HepG2 (cell line): ENCODE results near the gene NECAB2. TPM values are rescaled to one million over a fixed set of nuclear protein-coding genes. Genes with fewer than 3 reads are reported as not detected.

Source experiments
- ATAC-seq: fragments of 200-7000 bp; cut with Tn5 transposase; 3 replicates; pipeline ENCODE4 v1.9.1; 2020; ENCODE audit warnings: mild to moderate bottlenecking, moderate library complexity
- BruUV-seq: library from RNA; stranded (reverse); fragments of 400-500 nt; replicated peaks from 2 replicates; lab custom pipeline; 2021; lab: Mats Ljungman, UMichigan
- CTCF ChIA-PET: fragments of 300-600 bp; formaldehyde crosslinking; extraction: SDS; loops from one replicate; lab custom pipeline; 2021; ENCODE audit warnings: low total read pairs, inconsistent platforms, low intra/inter-chr PET ratio; lab: Yijun Ruan, JAX
- POLR2A ChIA-PET: fragments of 350-600 bp; sonication (Branson Sonifier 250); formaldehyde crosslinking; loops from one replicate; lab custom pipeline; 2020; ENCODE audit warnings: antibody characterized with exemption, inconsistent platforms; lab: Yijun Ruan, JAX
- DNase-seq: peaks from one replicate; pipeline ENCODE4 v3.0.0-alpha.2; 2015; ENCODE audit warnings: low spot score
- FAIRE-seq: peaks from 3 replicates; lab custom pipeline; 2011; peaks lifted over from hg19 to GRCh38; lab: Jason Lieb, UNC
- H2AFZ ChIP-seq: one replicate; pipeline ENCODE4 v1.6.1; 2011; ENCODE audit warnings: low read length, inconsistent platforms
- H3K27ac ChIP-seq: fragments of 300-600 bp; 3 replicates; pipeline ENCODE4 v1.8.0; 2011; ENCODE audit warnings: mixed run types, mild to moderate bottlenecking, mixed read lengths, low read length, inconsistent platforms; ENCODE audit not compliant: insufficient read depth; ENCODE audit errors: extremely low read length
- H3K27me3 ChIP-seq, 2 experiments: fragments of 200-600 bp in 1 of 2; 2 replicates in 1 of 2; 3 replicates in 1 of 2; pipeline versions ENCODE4 v1.6.0 to v1.8.0; 2011; ENCODE audit warnings: low read length in 2 of 2, mild to moderate bottlenecking in 2 of 2, moderate library complexity in 2 of 2, inconsistent platforms in 1 of 2; ENCODE audit not compliant: insufficient read depth in 2 of 2, control insufficient read depth in 1 of 2
- H3K36me3 ChIP-seq, 2 experiments: fragments of 200-600 bp in 1 of 2; replicated peaks in 1 of 2; 2 replicates in 1 of 2; 3 replicates in 1 of 2; pipeline versions ENCODE4 v1.5.1 to v1.8.0; 2011; ENCODE audit warnings: low read length in 2 of 2, inconsistent platforms in 1 of 2; ENCODE audit not compliant: insufficient read depth in 2 of 2, control insufficient read depth in 1 of 2
- H3K4me1 ChIP-seq: 2 replicates; pipeline ENCODE4 v1.5.1; 2012; ENCODE audit warnings: low read length, inconsistent platforms; ENCODE audit not compliant: insufficient read depth
- H3K4me2 ChIP-seq: 2 replicates; pipeline ENCODE4 v1.6.0; 2011; ENCODE audit warnings: low read depth, low read length, inconsistent platforms
- H3K4me3 ChIP-seq, 3 experiments: fragments of 200-600 bp in 1 of 3; sonication (generic), shearing (Covaris generic) in 1 of 3; replicated peaks in 1 of 3; 2 replicates each; pipeline ENCODE4 v1.5.1; 2011 to 2016; ENCODE audit warnings: low read length in 3 of 3, inconsistent platforms in 2 of 3, low read depth in 2 of 3, mild to moderate bottlenecking in 2 of 3, control low read depth in 1 of 3, mixed read lengths in 1 of 3; ENCODE audit not compliant: insufficient read depth in 1 of 3
- H3K79me2 ChIP-seq: one replicate; pipeline ENCODE4 v1.6.1; 2011; ENCODE audit warnings: low read length, inconsistent platforms; ENCODE audit not compliant: insufficient read depth
- H3K9ac ChIP-seq: 2 replicates; pipeline ENCODE4 v1.6.0; 2011; ENCODE audit warnings: mild to moderate bottlenecking, low read depth, low read length, inconsistent platforms; ENCODE audit not compliant: insufficient read depth
- H3K9me3 ChIP-seq: 2 replicates; pipeline ENCODE4 v1.5.1; 2012; ENCODE audit warnings: mild to moderate bottlenecking, low read length
- H4K20me1 ChIP-seq: 2 replicates; pipeline ENCODE4 v1.6.0; 2011; ENCODE audit warnings: inconsistent platforms, mild to moderate bottlenecking, low read length, moderate library complexity; ENCODE audit not compliant: insufficient read depth
- GATA4 ChIP-seq: sonication (generic); IDR thresholded peaks from 2 replicates; pipeline ENCODE4 v1.6.1; 2016; ENCODE audit warnings: antibody characterized with exemption, low read depth, borderline replicate concordance
- KAT7 ChIP-seq: IDR thresholded peaks from 2 replicates; pipeline ENCODE4 v1.6.1; 2018; ENCODE audit warnings: borderline replicate concordance, missing compliant biosample characterization
- NFKB2 ChIP-seq: sonication (generic); formaldehyde crosslinking; IDR thresholded peaks from 2 replicates; pipeline ENCODE4 v1.4.0; 2020; ENCODE audit warnings: missing genetic modification reagents, borderline replicate concordance
- TBL1XR1 ChIP-seq: fragments of 150-350 bp; IDR thresholded peaks from 2 replicates; pipeline ENCODE4 v1.6.1; 2014; ENCODE audit warnings: borderline replicate concordance, low read length; ENCODE audit not compliant: partially characterized antibody
- ZNF235 ChIP-seq: sonication (generic); formaldehyde crosslinking; IDR thresholded peaks from 2 replicates; pipeline ENCODE4 v1.8.1; 2023; ENCODE audit warnings: mild to moderate bottlenecking, missing genetic modification reagents, borderline replicate concordance
- ZNF530 ChIP-seq: sonication (generic); formaldehyde crosslinking; IDR thresholded peaks from 2 replicates; pipeline ENCODE4 v1.5.0; 2020; ENCODE audit warnings: low read depth, mild to moderate bottlenecking, missing genetic modification reagents
- whole genome bisulfite sequencing: methylation state at CpG from one replicate; pipeline ENCODE4 v1.1.6; 2017; ENCODE audit warnings: low lambda C conversion rate; 5-methylcytosine and 5-hydroxymethylcytosine counted together
- in situ Hi-C: cut with HindIII; loops from 2 replicates; pipeline ENCODE4 v1.10.0; 2017; ENCODE audit warnings: low pct_unique_long_range_greater_than_20kb; ENCODE audit not compliant: extremely low pct_ligation_motif_present
- intact Hi-C: fragments of 100-400 bp; cut with micrococcal nuclease; formaldehyde crosslinking; loops from one replicate; pipeline ENCODE4 v1.10.0; 2022; ENCODE audit not compliant: unreplicated experiment
- polyA plus RNA-seq, 8 experiments: library from polyadenylated mRNA; depleted of rRNA in 3 of 8; stranded (reverse) in 7 of 8; unstranded in 1 of 8; fragments of >200 nt; fragmentation: Illumina TruSeq in 4 of 8; extraction: Trizol in 4 of 8; gene quantifications; 2 replicates each; pipeline versions ENCODE4 v1.2.1 to v1.2.3, GENCODE V29; 2011 to 2016; ENCODE audit warnings: low read depth in 4 of 8, missing spikeins in 1 of 8, mixed read lengths in 1 of 8; ENCODE audit not compliant: insufficient read depth in 1 of 8
- total RNA-seq, 5 experiments: library from RNA; depleted of rRNA; stranded (reverse); fragments of >200 nt; fragmentation: Illumina TruSeq; extraction: Trizol; gene quantifications; 2 replicates each; pipeline ENCODE4 v1.2.3, GENCODE V29; 2016; ENCODE audit warnings: low read depth in 1 of 5
- TF ChIP-seq, protein P1 (sequence below): sonication (generic); formaldehyde crosslinking; IDR thresholded peaks from 2 replicates; pipeline ENCODE4 v1.4.0; 2020; ENCODE audit warnings: missing genetic modification reagents, borderline replicate concordance
- TF ChIP-seq, protein P2 (sequence below), 2 experiments: sonication (generic) in 1 of 2; formaldehyde crosslinking in 1 of 2; IDR thresholded peaks; 2 replicates each; pipeline versions ENCODE4 v1.4.0 to v1.6.1; 2018 to 2020; ENCODE audit warnings: missing genetic modification reagents in 2 of 2, borderline replicate concordance in 1 of 2, low read depth in 1 of 2, mild to moderate bottlenecking in 1 of 2, missing biosample characterization in 1 of 2
- TF ChIP-seq, protein P3 (sequence below): sonication (generic); formaldehyde crosslinking; IDR thresholded peaks from 2 replicates; pipeline ENCODE4 v1.8.0; 2022; ENCODE audit warnings: missing genetic modification reagents, mild to moderate bottlenecking, inconsistent platforms, borderline replicate concordance
- TF ChIP-seq, protein P4 (sequence below): sonication (generic); formaldehyde crosslinking; IDR thresholded peaks from 2 replicates; pipeline ENCODE4 v1.8.0; 2022; ENCODE audit warnings: missing genetic modification reagents, mild to moderate bottlenecking, borderline replicate concordance

NECAB2 gene
- total and polyA plus RNA-seq, 2 of the 13 experiments (the other 11 are each of a cell fraction or from before 2014, with no cell fraction given) = 0.21 to 0.49 TPM

DNA sequence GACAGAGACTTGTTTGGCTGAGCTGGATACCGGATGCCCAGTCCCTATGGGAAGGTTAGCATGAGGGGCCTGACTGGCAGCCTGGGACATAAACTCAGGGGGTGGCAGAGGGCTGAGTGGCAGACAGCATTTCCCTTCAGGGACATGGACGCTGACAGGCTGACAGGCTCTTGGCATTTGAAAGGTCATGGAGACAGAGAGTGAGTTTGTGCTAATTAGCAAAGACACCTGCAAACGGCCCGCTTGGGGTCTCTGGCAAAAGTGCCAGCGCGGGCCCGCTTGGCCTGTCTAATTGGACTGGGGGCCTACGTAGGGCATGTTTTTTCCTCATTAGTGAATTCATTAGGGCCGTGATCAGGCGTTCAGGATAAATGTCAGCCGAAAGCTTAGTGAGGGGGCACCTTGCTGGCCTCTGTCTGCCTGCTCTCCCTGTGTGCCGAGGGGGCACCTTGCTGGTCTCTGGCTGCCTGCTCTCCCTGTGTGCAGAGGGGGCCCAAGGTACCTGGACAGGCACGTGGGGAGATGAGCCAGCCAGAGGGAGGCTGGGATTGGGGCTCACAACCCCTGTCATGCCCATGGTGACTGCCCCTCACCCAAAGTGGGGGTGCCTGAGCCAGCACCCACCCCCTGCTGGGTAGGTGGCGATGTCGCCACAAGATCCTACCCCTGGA, 7.7 kb downstream of the NECAB2 start:
- H3K4me2 ChIP-seq = no peak overlapping the region
- H2AFZ ChIP-seq = no peak overlapping the region
- no peak overlapping the region for H3K4me3 ChIP-seq
- DNase-seq = no peak
- no peaks in the 10 kb centered on the region for H4K20me1 ChIP-seq
- H3K4me1 ChIP-seq = peaks cover 14% of the 10 kb centered on the region
- in situ Hi-C loops (no loop called here), intact Hi-C loops (no loop called here)
- ATAC-seq = no peak
- TF ChIP-seq TBL1XR1 = no peak
- TF ChIP-seq KAT7 (CRISPR knock-in tag) = no peak
- TF ChIP-seq GATA4 = no peak
- no peak for TF ChIP-seq NFKB2 (CRISPR knock-in tag)
- TF ChIP-seq, protein P1, sequence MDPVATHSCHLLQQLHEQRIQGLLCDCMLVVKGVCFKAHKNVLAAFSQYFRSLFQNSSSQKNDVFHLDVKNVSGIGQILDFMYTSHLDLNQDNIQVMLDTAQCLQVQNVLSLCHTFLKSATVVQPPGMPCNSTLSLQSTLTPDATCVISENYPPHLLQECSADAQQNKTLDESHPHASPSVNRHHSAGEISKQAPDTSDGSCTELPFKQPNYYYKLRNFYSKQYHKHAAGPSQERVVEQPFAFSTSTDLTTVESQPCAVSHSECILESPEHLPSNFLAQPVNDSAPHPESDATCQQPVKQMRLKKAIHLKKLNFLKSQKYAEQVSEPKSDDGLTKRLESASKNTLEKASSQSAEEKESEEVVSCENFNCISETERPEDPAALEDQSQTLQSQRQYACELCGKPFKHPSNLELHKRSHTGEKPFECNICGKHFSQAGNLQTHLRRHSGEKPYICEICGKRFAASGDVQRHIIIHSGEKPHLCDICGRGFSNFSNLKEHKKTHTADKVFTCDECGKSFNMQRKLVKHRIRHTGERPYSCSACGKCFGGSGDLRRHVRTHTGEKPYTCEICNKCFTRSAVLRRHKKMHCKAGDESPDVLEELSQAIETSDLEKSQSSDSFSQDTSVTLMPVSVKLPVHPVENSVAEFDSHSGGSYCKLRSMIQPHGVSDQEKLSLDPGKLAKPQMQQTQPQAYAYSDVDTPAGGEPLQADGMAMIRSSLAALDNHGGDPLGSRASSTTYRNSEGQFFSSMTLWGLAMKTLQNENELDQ = no peak
- TF ChIP-seq ZNF530 = no peak
- TF ChIP-seq, protein P2, sequence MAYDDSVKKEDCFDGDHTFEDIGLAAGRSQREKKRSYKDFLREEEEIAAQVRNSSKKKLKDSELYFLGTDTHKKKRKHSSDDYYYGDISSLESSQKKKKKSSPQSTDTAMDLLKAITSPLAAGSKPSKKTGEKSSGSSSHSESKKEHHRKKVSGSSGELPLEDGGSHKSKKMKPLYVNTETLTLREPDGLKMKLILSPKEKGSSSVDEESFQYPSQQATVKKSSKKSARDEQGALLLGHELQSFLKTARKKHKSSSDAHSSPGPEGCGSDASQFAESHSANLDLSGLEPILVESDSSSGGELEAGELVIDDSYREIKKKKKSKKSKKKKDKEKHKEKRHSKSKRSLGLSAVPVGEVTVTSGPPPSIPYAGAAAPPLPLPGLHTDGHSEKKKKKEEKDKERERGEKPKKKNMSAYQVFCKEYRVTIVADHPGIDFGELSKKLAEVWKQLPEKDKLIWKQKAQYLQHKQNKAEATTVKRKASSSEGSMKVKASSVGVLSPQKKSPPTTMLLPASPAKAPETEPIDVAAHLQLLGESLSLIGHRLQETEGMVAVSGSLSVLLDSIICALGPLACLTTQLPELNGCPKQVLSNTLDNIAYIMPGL (CRISPR knock-in tag; IDR thresholded peaks at IDR 0.05; ENCODE audit: borderline replicate concordance in 1 of 2, low read depth in 1 of 2) = no peak
- no peak for TF ChIP-seq ZNF235
- TF ChIP-seq, protein P3, sequence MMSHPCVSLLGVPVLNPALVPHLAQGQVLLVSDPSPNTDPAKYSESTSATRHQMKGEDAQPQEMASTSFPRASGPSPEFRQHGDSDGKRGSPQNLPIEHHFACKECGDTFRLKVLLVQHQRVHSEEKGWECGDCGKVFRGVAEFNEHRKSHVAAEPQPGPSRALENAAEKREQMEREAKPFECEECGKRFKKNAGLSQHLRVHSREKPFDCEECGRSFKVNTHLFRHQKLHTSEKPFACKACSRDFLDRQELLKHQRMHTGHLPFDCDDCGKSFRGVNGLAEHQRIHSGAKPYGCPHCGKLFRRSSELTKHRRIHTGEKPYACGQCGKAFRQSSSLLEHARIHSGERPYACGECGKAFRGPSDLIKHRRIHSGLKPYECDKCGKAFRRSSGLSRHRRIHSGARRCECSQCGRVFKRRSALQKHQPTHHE = no peak
- TF ChIP-seq, protein P4, sequence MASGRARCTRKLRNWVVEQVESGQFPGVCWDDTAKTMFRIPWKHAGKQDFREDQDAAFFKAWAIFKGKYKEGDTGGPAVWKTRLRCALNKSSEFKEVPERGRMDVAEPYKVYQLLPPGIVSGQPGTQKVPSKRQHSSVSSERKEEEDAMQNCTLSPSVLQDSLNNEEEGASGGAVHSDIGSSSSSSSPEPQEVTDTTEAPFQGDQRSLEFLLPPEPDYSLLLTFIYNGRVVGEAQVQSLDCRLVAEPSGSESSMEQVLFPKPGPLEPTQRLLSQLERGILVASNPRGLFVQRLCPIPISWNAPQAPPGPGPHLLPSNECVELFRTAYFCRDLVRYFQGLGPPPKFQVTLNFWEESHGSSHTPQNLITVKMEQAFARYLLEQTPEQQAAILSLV = no peak
- H3K27ac ChIP-seq = no peak overlapping the region
- WGBS = 54% methylated on average over 15 of the region's 15 CpGs
- peaks cover 5 to 47% of the 10 kb centered on the region in 2 experiments; a peak in 4 of 5 replicates for H3K27me3 ChIP-seq
- FAIRE-seq = no peak
- ChIA-PET CTCF (no interaction called here), POLR2A (no interaction called here)
- peaks cover 17% of the 10 kb centered on the region for H3K9me3 ChIP-seq
- H3K36me3 ChIP-seq = no peaks in the 10 kb centered on the region
- H3K79me2 ChIP-seq = no peaks in the 10 kb centered on the region
- no peak overlapping the region for H3K9ac ChIP-seq
- no TSS peak for BruUV-seq
